ENCODE results near the gene PIGC.

The PIGC gene

GRCh38 chr1:172429331-172430127, 14.3 kb downstream of the PIGC start:
- peak; percentile 61 for DNase-seq (ENCODE audit: low spot score)

- no peak for DNase-seq (ENCODE audit: low spot score)
These were observed 16.7 kb downstream of the PIGC start for GRCh38 chr1:172427191-172427590.

GRCh38 chr1:172425339-172425738, 18.5 kb downstream of the PIGC start:
- DNase-seq (ENCODE audit: low spot score): no peak

GRCh38 chr1:172423336-172423735, 20.5 kb downstream of the PIGC start:
- DNase-seq (ENCODE audit: low spot score): no peak

- DNase-seq (ENCODE audit: low spot score): no peak
These were observed 21.8 kb downstream of the PIGC start for GRCh38 chr1:172421974-172422604.

- no peak for DNase-seq (ENCODE audit: low spot score)
These were observed 23.5 kb downstream of the PIGC start, which contains the start of gene C1orf105 for GRCh38 chr1:172420385-172420784. C1orf105 (plus strand) TSS chr1:172420685; CDS start chr1:172420886, 201 bp downstream.

GRCh38 chr1:172417557-172417956, 26.3 kb downstream of the PIGC start:
- DNase-seq (ENCODE audit: low spot score): no peak

GRCh38 chr1:172416496-172417035, 27.3 kb downstream of the PIGC start:
- DNase-seq (ENCODE audit: low spot score): no peak

GRCh38 chr1:172414331-172414730, 29.5 kb downstream of the PIGC start:
- no peak for DNase-seq (ENCODE audit: low spot score)

- DNase-seq (ENCODE audit: low spot score): no peak
These were observed 32.0 kb downstream of the PIGC start for GRCh38 chr1:172411791-172412338.

- no peak for DNase-seq (ENCODE audit: low spot score)
These were observed 33.8 kb downstream of the PIGC start for GRCh38 chr1:172410027-172410426.

- DNase-seq (ENCODE audit: low spot score): no peak
These were observed 34.9 kb downstream of the PIGC start for GRCh38 chr1:172408958-172409357.

- no peak for DNase-seq (ENCODE audit: low spot score)
These were observed 36.9 kb downstream of the PIGC start for GRCh38 chr1:172406968-172407367.

- DNase-seq (ENCODE audit: low spot score): no peak
These were observed 38.0 kb downstream of the PIGC start for GRCh38 chr1:172405912-172406311.

- no peak for DNase-seq (ENCODE audit: low spot score)
These were observed 39.7 kb downstream of the PIGC start for GRCh38 chr1:172404121-172404520.

GRCh38 chr1:172402878-172403569, 40.8 kb downstream of the PIGC start:
- no peak for DNase-seq (ENCODE audit: low spot score)

GRCh38 chr1:172401892-172402291, 42.0 kb downstream of the PIGC start:
- peak; percentile 29 for DNase-seq (ENCODE audit: low spot score)

GRCh38 chr1:172401477-172401876, 42.4 kb downstream of the PIGC start:
- DNase-seq (ENCODE audit: low spot score): no peak

- DNase-seq (ENCODE audit: low spot score): no peak
These were observed 43.2 kb downstream of the PIGC start for GRCh38 chr1:172400722-172401105.

- DNase-seq (ENCODE audit: low spot score): no peak
These were observed 43.8 kb downstream of the PIGC start for GRCh38 chr1:172399756-172400721.

Data from iPS-NIHi11 (cell line).